Kidney (tissue), 14 donors: ENCODE results near the gene NLRX1. TPM values are rescaled to one million over a fixed set of nuclear protein-coding genes. Genes with fewer than 3 reads are reported as not detected.

ENCODE experiments used
- DNase-seq, 5 donors: peaks; one replicate each; pipeline ENCODE4 v3.0.0-alpha.2; 2013 to 2020
- FAIRE-seq: peaks from 2 replicates; lab custom pipeline; 2012; peaks lifted over from hg19 to GRCh38; lab: Jason Lieb, UNC
- H3K27ac ChIP-seq, 2 donors: one replicate each; pipeline ENCODE4 v1.7.0; 2013; ENCODE audit warnings: low read depth in 2 of 2, low read length in 2 of 2, inconsistent platforms in 1 of 2
- H3K27me3 ChIP-seq: one replicate; pipeline ENCODE4 v1.7.1; 2013; ENCODE audit warnings: low read length, inconsistent platforms; ENCODE audit not compliant: control insufficient read depth, insufficient read depth
- H3K36me3 ChIP-seq, 3 donors: one replicate each; pipeline versions ENCODE4 v1.7.0 to v1.7.1; 2013; ENCODE audit warnings: low read length in 3 of 3, control low read depth in 1 of 3, inconsistent platforms in 1 of 3; ENCODE audit not compliant: insufficient read depth in 3 of 3, control insufficient read depth in 2 of 3
- H3K4me1 ChIP-seq, 3 donors: one replicate each; pipeline versions ENCODE4 v1.7.0 to v1.7.1; 2013; ENCODE audit warnings: low read length in 3 of 3, inconsistent platforms in 1 of 3, low read depth in 1 of 3; ENCODE audit not compliant: control insufficient read depth in 2 of 3, insufficient read depth in 2 of 3
- H3K4me3 ChIP-seq, 3 donors: one replicate each; pipeline versions ENCODE4 v1.7.0 to v1.8.1; 2013; ENCODE audit warnings: low read length in 3 of 3, control low read depth in 1 of 3, inconsistent platforms in 1 of 3
- H3K9ac ChIP-seq, 3 donors: one replicate each; pipeline versions ENCODE4 v1.7.0 to v1.7.1; 2013; ENCODE audit warnings: low read length in 3 of 3, control low read depth in 1 of 3, inconsistent platforms in 1 of 3
- H3K9me3 ChIP-seq, 3 donors: one replicate each; pipeline versions ENCODE4 v1.7.0 to v1.7.1; 2013; ENCODE audit warnings: low read length in 3 of 3, control low read depth in 1 of 3, inconsistent platforms in 1 of 3; ENCODE audit not compliant: control insufficient read depth in 2 of 3, insufficient read depth in 1 of 3
- intact Hi-C: fragments of 100-400 bp; cut with DNase I; formaldehyde crosslinking; loops from one replicate; pipeline ENCODE4 v1.11.1; 2022
- polyA plus RNA-seq: library from polyadenylated mRNA; stranded (reverse); fragments of 350-450 nt; fragmentation: Illumina TruSeq; extraction: RNeasy Lipid Tissue Mini Kit (QIAGEN cat#74804); gene quantifications from one replicate; pipeline ENCODE4 v1.2.3, GENCODE V29; 2014; ENCODE audit warnings: low read depth, low replicate concordance; ENCODE audit not compliant: insufficient read depth
- total RNA-seq: library from RNA; stranded (reverse); fragmentation: NEBNext Ultra II Directional; extraction: Animal tissue kit (Norgen Biotek cat#: 25700); gene quantifications from one replicate; pipeline ENCODE4 v1.2.1, GENCODE V29; 2021
- TF ChIP-seq, protein P1 (sequence below): IDR thresholded peaks from 3 replicates; pipeline ENCODE4 v1.5.1; 2012; ENCODE audit warnings: mild to moderate bottlenecking, moderate library complexity, borderline replicate concordance; ENCODE audit not compliant: insufficient read depth; ENCODE audit errors: extremely low read depth
- donor health status: control.
- donor health status: control.
- donor health status: control.
- donor health status: control.
- donor health status: control.
- donor health status: DM: yes; HTN: yes; CAD: no.
- donor health status: Normal renal cell carcinoma (clear cell type).

Gene NLRX1
- total and polyA plus RNA-seq, 2 donors from 2014 or later, result 11.9 to 21.2 TPM

DNA sequence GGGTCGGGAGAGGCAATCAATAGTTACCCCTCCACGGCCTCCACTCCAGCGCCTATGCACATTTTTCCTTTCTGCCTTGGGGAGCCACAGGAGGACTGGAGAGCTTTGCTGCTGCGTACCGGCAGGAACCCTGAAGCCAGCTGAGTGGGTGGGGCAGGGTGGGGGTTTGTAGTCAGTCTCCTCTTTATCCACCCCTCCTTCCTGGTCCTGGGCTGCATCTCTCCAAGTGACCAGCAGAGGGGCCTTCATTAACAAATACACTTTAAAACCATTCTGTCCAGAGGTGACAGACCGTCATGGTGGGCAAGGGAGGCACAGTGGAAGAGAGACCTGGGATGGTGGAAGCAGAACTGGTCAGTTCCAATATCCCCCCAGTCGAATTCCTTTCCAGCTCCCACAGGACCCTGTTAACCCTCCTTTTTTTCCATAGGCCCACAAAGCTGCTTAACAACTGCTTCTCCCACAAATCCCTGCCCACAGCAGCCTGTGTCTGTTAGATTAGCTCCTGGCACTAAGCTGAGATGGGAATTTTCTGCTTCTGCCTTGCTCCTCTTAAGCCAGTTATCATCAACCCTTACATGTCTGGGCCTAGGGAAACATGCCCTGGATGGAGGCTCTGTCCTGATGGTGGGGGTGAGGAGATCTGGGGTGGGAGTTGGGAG is 23.6 kb upstream of the NLRX1 start:
- no peak overlapping the region for H3K4me3 ChIP-seq
- H3K36me3 ChIP-seq, result no peaks in the 10 kb centered on the region
- H3K9me3 ChIP-seq, result no peaks in the 10 kb centered on the region
- H3K27ac ChIP-seq, result no peak overlapping the region
- peaks cover 2% of the 10 kb centered on the region for H3K27me3 ChIP-seq
- intact Hi-C loops, result no loop called here
- FAIRE-seq, result no peak
- H3K4me1 ChIP-seq, result peaks cover 0 to 3% (median 0%) of the 10 kb centered on the region in 3 donors
- H3K9ac ChIP-seq, result no peak overlapping the region
- peak; percentile 61 to 83 (median 76) for DNase-seq
- TF ChIP-seq, protein P1, sequence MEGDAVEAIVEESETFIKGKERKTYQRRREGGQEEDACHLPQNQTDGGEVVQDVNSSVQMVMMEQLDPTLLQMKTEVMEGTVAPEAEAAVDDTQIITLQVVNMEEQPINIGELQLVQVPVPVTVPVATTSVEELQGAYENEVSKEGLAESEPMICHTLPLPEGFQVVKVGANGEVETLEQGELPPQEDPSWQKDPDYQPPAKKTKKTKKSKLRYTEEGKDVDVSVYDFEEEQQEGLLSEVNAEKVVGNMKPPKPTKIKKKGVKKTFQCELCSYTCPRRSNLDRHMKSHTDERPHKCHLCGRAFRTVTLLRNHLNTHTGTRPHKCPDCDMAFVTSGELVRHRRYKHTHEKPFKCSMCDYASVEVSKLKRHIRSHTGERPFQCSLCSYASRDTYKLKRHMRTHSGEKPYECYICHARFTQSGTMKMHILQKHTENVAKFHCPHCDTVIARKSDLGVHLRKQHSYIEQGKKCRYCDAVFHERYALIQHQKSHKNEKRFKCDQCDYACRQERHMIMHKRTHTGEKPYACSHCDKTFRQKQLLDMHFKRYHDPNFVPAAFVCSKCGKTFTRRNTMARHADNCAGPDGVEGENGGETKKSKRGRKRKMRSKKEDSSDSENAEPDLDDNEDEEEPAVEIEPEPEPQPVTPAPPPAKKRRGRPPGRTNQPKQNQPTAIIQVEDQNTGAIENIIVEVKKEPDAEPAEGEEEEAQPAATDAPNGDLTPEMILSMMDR, result peak; percentile 78

DNA sequence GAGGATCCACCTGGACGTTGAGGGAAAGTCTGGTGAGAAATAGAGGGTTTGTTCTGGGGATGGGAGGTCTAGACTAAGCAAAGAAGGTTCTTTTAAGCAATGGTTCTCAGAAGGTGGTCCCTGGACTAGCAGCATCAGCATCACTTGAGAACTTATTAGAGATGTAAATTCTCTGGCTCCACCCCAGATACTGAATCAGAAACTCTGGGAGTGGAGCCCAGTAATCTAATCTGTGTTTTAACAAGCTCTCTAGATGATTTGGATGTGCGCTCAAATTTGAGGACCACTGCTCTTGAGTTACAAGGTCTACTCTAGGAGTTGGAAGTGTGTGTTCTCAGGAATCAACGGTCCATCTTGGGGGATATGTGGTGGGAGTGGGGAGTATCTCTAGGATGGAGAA is 23.0 kb upstream of the NLRX1 start:
- DNase-seq, result no peak
- TF ChIP-seq, protein P1, result no peak
- Histone ChIP-seq H3K27ac (no peak overlapping the region), H3K27me3 (peaks cover 2% of the 10 kb centered on the region), H3K36me3 (no peaks in the 10 kb centered on the region), H3K4me1 (peaks cover 0 to 3% (median 0%) of the 10 kb centered on the region in 3 donors), H3K4me3 (no peak overlapping the region), H3K9ac (no peak overlapping the region), H3K9me3 (no peaks in the 10 kb centered on the region)
- intact Hi-C loops, result no loop called here
- FAIRE-seq, result no peak

DNA sequence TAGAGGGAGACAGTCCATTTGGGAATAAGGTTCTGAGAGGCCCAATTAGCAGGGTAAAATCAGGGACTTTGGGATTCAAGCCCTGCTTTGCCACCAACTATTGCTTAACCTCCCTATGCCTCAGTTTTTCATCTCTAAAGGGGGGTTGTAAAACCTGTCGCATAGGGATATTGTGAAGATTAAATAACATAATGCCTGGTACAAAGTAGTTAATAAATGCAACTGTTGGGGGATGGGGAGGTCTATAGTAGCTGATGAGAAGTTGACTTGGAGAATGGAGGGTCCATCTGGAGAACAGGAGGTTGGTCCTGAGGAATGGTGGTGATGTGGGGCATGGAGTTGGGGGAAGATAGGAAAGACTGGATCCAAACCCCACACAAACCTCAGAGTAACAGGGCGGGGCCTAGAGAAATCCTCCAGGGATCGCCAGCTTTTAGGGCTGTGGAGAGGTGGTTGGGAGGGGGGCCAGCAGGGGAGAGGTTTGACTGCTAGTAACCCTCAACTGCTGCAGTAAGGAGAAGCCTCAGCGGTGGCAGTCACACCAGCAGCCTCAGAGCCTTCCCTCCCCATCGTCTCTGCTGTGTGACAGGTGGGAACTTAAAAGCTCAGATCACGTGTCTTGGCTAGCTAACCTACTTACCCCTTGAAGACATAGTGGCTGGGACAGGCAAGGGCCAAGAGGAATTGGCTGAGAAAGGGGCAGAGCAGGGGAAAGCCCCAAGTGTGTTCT is 20.8 kb upstream of the NLRX1 start:
- FAIRE-seq (no peak), DNase-seq (no peak)
- H3K27me3 ChIP-seq, result peaks cover 2% of the 10 kb centered on the region
- no peak overlapping the region for H3K27ac ChIP-seq
- H3K4me3 ChIP-seq, result no peak overlapping the region
- no peaks in the 10 kb centered on the region for H3K36me3 ChIP-seq
- H3K4me1 ChIP-seq, result peaks cover 0 to 3% (median 0%) of the 10 kb centered on the region in 3 donors
- intact Hi-C loops, result no loop called here
- no peaks in the 10 kb centered on the region for H3K9me3 ChIP-seq
- H3K9ac ChIP-seq, result no peak overlapping the region
- TF ChIP-seq, protein P1, result no peak
